Measurements from ENCODE around the gene ARIH2. TPM values are rescaled to one million over a fixed set of nuclear protein-coding genes. Genes with fewer than 3 reads are reported as not detected.

The ARIH2 gene
- total and polyA plus RNA-seq, 2 of the 8 experiments (the other 6 are each of a cell fraction or from before 2014, with no cell fraction given): 72.9 to 136 TPM

DNA sequence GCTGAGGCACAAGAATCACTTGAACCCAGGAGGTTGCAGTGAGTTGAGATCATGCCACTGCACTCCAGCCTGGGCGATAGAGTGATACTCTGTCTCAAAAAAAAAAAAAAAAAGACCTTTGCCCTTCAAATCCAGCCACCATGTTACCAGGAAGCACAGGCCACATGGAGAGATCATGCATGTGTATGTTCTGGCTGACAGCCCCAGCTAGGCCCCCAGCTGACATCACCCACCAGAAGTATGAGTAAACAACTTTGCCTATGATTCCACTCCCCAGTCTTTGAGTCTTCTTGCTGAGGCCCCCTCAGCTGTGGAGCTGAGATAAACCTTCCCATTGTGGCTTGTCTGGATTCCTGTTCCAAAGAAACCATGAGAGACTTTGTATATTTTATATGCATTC is 3.3 kb upstream of the ARIH2 start:
- Histone ChIP-seq H2BK20ac (ENCODE audit: low read length) (no peak overlapping the region), H2BK15ac (ENCODE audit: low read length) (no peak overlapping the region)
- CTCF ChIA-PET (ENCODE audit: partially characterized antibody): interaction anchor here (1.1 to 1.5 kb wide), 2 partner anchors 71 to 175 kb away, joined by 3 to 7 read pairs; no protein-coding TSS in a partner anchor

More for the DNA sequence above, 3.3 kb upstream of the ARIH2 start:
- Histone ChIP-seq H3K79me2 (ENCODE audit: control insufficient read depth in 1 of 2, insufficient read depth in 2 of 2, low read length in 2 of 2) (peaks cover 8 to 10% of the 10 kb centered on the region in 2 experiments; a peak in 3 of 4 replicates), H3K36me3 (ENCODE audit: control insufficient read depth in 2 of 4, insufficient read depth in 4 of 4, low read length in 3 of 4) (no peaks in the 10 kb centered on the region), H3K14ac (ENCODE audit: insufficient read length) (no peak overlapping the region), H3K27me3 (replicated peaks in 1 of 4; ENCODE audit: control insufficient read depth in 3 of 4, extremely low read depth in 1 of 4, insufficient read depth in 3 of 4, low read length in 3 of 4) (no peaks in the 10 kb centered on the region), H4K20me1 (replicated peaks in 1 of 2; ENCODE audit: control insufficient read depth in 1 of 2, insufficient read depth in 2 of 2, low read length in 2 of 2) (peaks cover 1 to 7% of the 10 kb centered on the region in 2 experiments), H2BK12ac (ENCODE audit: low read depth, low read length) (no peak overlapping the region), H3K4ac (replicated peaks; ENCODE audit: insufficient read length, low read depth, low read length) (no peak overlapping the region), H3K9me3 (ENCODE audit: insufficient read depth in 2 of 2, low read depth in 1 of 2, low read length in 1 of 2) (no peaks in the 10 kb centered on the region), H3K23me2 (ENCODE audit: low read depth, low read length) (peaks cover 4% of the 10 kb centered on the region; the same call in 1 of the 2 replicates), H2AK5ac (ENCODE audit: low read depth, low read length) (no peak overlapping the region), H3K4me2 (ENCODE audit: insufficient read depth in 1 of 2, low read depth in 2 of 2, low read length in 2 of 2) (no peak overlapping the region), H2BK5ac (ENCODE audit: low read depth, low read length) (no peak overlapping the region), H3K56ac (replicated peaks; ENCODE audit: insufficient read length, low read depth, low read length) (no peak overlapping the region), H3K18ac (ENCODE audit: extremely low read depth, low read length) (no peak overlapping the region), H4K91ac (replicated peaks; ENCODE audit: insufficient read length, low read length) (no peak overlapping the region), H4K5ac (ENCODE audit: insufficient read length, low read depth, low read length) (no peak overlapping the region), H3K9ac (replicated peaks in 1 of 4; ENCODE audit: extremely low read depth in 1 of 4, low read depth in 3 of 4, low read length in 3 of 4) (no peak overlapping the region), H3K4me3 (ENCODE audit: extremely low read depth in 1 of 4, insufficient read depth in 2 of 4, low read depth in 3 of 4, low read length in 4 of 4) (no peak overlapping the region), H2BK120ac (replicated peaks; ENCODE audit: low read depth, low read length) (no peak overlapping the region), H4K8ac (ENCODE audit: extremely low read depth, insufficient read depth, low read length) (no peak overlapping the region), H3K27ac (ENCODE audit: low read depth, low read length) (no peak overlapping the region), H3K79me1 (ENCODE audit: low read depth, low read length) (peaks cover 3% of the 10 kb centered on the region), H3K23ac (ENCODE audit: insufficient read length) (no peak overlapping the region), H2AFZ (ENCODE audit: low read length) (no peak overlapping the region), H3K4me1 (replicated peaks in 1 of 4; ENCODE audit: control insufficient read depth in 3 of 4, insufficient read depth in 4 of 4, low read length in 3 of 4) (peaks cover 0 to 3% (median 1%) of the 10 kb centered on the region in 4 experiments; a peak in 2 of 7 replicates)
- TF ChIP-seq TEAD4 (IDR thresholded peaks at IDR 0.05; ENCODE audit: low read depth, low read length): no peak
- TF ChIP-seq, protein P1, sequence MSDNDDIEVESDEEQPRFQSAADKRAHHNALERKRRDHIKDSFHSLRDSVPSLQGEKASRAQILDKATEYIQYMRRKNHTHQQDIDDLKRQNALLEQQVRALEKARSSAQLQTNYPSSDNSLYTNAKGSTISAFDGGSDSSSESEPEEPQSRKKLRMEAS (IDR thresholded peaks at IDR 0.05): no peak
- TF ChIP-seq, protein P2, sequence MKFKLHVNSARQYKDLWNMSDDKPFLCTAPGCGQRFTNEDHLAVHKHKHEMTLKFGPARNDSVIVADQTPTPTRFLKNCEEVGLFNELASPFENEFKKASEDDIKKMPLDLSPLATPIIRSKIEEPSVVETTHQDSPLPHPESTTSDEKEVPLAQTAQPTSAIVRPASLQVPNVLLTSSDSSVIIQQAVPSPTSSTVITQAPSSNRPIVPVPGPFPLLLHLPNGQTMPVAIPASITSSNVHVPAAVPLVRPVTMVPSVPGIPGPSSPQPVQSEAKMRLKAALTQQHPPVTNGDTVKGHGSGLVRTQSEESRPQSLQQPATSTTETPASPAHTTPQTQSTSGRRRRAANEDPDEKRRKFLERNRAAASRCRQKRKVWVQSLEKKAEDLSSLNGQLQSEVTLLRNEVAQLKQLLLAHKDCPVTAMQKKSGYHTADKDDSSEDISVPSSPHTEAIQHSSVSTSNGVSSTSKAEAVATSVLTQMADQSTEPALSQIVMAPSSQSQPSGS (IDR thresholded peaks at IDR 0.05; ENCODE audit: low read length): no peak
- no peak for TF ChIP-seq POU5F1 (IDR thresholded peaks at IDR 0.05; ENCODE audit: low read depth, low read length)
- POLR2A ChIA-PET (ENCODE audit: partially characterized antibody): interaction anchor here (1.2 kb wide), 1 partner anchor 11 kb away, joined by 5 read pairs; no protein-coding TSS in a partner anchor
- DNase-seq (ENCODE audit: low read depth in 1 of 2, low spot score in 2 of 2) (no peak), FAIRE-seq (no peak)
- WGBS, 2 experiments (ENCODE audit: extremely low coverage in 1 of 2, insufficient coverage in 1 of 2, insufficient read length in 1 of 2, insufficient replicate concordance in 2 of 2, low coverage in 1 of 2, low lambda C conversion rate in 2 of 2, missing lambda C conversion rate in 1 of 2): no CpG with 5 or more reads among the region's 1 CpG

Data from H1 (cell line).